EL (cell line): ENCODE data around the gene BLNK.
"Not testable (repeated sequence)": the region's sequence is repeated elsewhere in the genome, so short reads cannot be mapped to it uniquely, and the experiment has no call there.

Experiments used
- DNase-seq: peaks from one replicate; pipeline ENCODE4 v3.0.0-alpha.2; 2016

BLNK gene

DNA sequence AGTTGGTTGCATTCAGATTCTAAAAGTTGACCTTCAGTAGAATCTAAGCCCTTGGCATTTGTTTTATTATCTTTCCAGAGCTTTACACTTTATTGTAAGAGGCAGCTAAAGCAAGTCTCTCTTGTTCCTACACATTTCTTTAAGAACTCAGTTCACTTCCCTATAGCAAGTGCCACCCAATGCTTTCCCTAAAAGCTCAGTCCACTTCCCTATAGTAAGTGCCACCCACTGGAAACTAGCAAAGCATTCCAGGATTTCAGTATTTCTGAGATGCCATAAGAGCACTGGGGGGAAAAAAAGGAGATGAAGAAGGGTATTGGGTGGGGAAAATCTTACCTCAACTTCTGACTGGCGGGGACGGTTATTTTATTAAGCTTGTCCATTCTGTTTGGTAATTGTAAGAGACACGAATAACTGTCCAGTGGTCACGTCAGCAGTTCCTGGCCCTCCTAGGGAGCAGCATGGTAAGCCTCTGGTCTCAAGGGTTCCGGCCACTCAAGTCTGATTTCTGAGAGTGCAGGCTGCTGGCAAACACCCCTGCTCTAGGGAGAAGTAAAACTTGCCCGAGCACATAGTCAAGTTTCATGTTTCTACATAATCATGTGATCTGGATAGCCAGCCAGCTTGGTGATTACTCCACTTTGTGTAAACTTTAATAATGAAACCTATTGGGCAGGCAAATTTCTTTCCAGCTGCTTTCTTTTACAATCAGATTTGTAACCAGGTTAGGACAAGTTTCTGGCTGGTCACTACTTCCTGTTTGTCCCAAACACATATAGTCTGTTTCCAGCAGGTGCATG lies at the start of gene BLNK:
Gene BLNK (minus strand): TSS at position 554 of the 800 bp plus-strand sequence. CDS start 171 bp downstream, at position 383.
- DNase-seq: no peak

DNA sequence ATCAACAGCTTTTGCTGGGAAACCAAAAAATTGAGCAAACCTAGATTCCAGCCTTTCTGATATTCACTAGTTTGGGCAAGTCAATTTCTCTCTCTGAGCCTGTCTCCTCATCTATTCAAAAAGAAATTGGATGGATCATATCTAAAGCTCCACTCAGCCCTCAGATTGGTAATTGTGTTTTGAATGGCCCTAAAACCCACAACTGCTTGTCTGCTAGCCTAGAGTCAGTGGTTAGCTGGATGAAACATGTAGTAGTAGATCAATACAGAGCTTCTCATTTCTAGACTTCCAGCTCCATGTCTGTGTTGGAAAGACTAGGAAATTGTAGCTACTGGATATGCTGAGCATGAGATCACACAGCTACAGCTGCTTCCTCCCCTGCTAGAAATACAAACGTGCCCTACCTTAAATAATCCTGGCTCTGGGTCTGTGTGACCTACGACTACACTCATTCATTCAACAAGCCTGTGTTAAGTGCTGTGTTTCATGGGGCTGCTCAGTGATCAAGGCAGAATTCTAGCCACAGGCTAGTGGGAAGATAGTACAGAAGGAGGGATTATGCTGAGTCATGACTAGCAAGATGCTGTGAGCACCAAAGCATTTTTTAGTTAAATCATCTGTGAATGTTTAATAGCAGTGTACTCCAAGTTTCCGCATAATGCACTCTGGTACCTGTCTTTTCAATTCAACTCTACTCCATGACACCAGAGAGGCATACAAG lies 48.5 kb upstream of the BLNK start:
- DNase-seq: no peak

DNA sequence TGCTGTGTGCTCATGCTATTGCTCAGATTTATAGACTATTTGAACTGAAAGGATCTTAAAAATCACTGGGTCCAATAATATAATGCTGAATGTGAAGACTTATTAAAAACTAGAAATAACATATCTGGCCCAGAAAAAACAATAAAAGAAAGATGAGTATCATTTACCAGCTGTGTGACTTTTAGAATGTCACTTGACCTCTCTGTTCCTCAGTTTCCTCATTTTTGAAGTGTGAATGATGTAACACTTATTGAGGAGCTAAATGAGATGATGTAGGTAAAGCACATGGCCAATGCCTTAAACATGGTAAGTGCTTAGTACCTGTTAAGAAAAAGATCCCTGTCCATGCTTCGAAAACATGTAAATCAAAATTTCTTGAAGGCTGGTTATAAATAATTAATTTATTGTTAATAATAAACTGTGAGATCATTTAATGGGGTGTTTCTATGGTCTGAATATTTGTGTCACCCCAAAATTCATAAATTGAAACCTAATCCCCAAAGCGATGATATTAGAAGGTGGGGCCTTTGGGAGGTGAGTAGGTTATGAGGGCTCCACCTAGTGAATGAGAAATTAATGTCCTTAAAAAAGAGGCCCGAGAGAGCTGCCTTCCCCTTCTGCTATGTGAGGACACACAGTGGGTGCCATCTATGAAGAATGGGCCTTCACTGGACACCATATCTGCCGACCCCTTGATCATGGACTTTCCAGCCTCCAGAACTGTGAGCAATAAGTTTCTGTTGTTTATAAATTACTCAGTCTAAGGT lies 45.9 kb upstream of the BLNK start:
- no peak for DNase-seq

DNA sequence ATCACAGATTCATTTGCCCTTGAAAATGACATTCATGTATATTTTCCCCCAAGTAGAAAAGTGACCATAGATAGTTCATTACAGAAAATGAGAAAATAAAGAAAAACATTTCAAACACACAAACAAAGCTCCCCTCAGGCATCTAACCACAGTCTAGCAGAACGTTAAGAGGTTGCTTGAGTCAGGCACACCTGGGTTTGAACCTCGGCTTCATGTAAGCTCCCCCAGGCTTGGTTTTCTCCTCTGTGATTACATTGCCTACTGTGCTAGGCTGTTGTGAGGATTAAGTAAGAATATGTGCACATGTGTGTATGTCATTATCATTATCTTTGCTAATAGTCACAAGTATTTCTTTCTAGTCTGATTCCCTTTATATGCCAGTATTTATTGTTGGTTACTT lies 42.0 kb upstream of the BLNK start:
- no peak for DNase-seq

DNA sequence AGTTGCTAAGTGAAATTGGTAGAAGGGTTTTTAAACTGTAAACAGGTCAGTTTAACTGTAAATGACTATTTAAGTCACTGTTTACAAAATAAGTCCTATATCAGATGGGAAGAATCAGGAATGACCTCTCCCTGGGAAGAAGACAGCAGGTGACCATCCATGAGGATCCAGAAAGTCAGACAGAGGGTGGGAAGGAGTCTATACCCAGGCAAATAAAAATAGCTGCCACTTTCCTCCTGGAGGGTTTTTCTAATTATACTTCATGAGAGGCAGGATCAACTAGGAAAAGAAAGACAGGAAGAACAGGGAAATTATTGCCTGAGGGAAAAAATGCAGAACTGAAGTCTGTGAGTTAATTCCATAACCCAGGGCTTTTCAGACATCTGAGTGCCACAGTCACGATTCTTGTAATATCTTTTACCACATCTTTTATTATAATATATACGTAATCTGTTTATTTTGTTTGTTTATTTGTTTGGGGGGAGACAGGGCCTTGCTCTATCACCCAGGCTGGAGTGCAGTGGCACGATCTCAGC lies 39.9 kb upstream of the BLNK start:
- DNase-seq: no peak

DNA sequence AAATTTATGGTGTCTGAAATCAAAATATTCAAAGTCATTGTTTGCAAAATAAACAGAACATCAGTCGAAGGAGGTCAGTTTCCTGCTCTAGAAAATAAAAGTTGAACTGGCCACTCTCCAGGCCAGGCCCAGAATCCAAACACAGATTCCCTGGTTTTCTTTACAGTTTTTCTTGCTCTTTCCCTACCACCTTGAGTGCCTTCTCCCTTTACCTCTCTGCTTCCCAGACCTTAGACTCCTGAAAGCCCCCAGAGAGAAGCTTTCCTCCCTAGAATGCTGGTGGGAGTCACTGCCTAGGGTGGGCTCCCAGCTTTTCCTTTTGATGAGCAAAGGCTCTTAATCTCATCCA lies 38.9 kb upstream of the BLNK start:
- no peak for DNase-seq

DNA sequence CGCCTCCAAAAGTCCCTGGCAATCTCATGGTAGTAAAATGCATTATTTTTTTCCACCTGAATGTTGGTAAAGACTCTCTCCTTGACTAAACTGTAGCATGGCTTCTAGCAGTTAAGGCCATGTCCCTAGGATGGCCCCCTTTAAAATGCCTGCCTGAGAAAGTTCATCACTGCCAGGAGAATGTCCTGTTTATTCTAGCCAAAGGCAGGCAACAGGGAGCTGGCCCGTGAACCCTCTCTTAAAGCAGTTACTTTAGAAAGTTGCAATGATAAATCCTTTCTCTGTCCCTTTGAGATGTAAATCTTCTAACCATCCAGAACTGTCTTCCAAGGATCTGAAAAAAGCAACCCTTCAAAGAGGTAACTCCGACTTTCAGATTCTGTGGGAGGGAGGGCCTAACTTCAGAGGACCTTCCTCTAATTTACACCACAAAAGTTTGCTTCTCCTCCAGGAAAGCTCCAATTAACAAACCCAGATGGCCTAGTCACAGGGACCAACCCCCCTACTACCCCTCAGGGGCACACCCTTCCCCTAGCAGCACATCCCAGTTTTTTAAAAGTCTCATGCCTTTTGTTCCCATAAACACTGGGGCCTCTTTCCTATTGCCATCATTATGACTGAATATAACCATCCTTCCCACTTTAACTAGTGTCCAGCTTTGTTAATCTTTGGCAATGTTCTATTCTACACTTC lies 38.4 kb upstream of the BLNK start:
- no peak for DNase-seq

DNA sequence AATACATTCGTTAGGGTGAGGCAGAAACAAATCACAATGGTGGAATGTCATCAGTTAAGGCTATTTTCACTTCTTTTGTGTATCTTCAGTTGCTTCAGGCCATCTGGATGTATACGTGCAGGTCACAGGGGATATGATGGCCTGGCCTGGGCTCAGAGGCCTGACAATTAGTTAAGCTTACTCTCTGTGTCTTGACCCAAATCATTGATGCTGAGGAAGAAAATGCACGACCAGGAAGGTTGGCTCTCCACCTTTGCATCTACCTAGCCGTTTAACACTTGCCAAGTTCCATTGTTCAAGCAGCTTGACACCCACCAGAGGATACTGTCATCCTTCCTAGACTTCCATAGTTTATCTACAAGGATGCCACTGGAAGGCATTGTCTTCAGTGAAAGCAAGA lies 37.5 kb upstream of the BLNK start:
- not testable (repeated sequence) for DNase-seq

DNA sequence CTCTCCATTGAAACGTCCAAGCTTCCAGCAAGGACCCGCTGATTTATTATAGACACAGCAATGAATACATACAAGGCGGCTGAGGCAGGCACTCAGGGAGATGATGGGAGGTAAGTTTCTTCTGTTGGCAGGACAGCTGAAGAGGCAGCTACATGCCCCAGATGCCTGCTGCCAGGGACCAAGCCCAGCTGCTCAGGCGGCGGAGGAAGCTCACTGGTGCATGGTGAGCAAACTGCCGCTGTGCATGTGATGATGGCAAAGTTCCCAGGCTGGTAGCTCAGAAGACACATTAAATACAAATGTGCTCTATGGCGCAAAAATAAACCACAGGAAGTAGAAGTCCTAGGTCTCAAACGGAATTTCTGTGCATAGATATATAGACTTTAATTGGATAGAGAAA lies 35.1 kb upstream of the BLNK start:
- no peak for DNase-seq

DNA sequence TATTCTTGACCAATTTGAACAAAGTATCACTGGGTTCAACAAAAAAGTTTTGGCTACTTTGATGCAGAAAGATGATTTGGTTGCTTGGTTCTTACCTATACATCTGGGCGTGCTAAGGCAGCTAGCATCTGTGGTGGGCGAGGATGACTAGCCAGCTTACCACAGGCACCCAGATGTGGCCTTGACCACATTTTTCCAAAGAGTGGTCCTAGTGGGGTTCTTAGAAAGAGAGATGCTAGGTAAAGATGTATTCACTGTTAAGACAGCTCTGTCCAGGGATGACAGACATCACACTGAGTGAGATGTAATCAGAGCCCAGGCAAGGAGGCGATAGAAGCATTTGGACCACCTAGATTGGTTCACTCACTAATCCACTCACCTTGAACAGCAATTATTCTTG lies 33.6 kb upstream of the BLNK start:
- no peak for DNase-seq

DNA sequence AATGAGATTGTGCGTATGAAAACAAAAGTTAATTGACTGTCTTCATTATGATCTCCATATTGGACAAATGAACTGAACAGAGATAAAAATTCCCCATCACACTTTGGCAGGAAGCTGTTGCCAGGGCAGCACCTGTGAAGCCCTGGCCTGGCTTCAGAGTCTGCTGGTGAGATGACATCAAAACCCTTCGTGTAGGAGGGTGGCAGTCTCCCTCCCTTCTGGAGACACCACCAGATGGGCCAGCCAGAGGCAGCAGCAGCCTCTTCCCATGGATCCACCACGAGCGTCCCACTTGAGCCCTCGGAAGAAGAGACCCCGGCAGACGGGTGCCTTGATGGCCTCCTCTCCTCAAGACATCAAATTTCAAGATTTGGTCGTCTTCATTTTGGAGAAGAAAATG lies 32.9 kb upstream of the BLNK start, which contains the start of gene DNTT:
Gene DNTT (plus strand): TSS at position 205 of the 400 bp plus-strand sequence. CDS start 64 bp downstream, at position 269.
- no peak for DNase-seq

DNA sequence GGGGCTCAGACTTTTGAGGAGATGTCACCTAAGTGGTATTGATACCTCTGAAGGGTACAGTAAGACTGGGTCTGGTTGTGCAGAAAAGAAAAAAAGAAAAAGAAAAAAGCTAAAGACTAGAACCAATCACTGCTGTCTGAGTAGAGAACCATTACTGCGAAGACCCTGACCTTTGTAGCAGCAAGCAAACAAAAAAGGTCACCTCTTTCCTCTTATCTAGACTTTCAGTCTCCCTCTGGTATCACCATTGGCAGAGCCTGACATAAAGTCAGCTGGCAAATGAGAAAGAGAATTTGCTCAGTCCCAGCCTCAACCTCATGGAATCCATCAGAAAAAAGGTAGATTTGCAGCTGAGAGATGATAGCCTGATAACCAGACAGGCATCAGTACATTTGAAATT lies 30.2 kb upstream of the BLNK start:
- no peak for DNase-seq

DNA sequence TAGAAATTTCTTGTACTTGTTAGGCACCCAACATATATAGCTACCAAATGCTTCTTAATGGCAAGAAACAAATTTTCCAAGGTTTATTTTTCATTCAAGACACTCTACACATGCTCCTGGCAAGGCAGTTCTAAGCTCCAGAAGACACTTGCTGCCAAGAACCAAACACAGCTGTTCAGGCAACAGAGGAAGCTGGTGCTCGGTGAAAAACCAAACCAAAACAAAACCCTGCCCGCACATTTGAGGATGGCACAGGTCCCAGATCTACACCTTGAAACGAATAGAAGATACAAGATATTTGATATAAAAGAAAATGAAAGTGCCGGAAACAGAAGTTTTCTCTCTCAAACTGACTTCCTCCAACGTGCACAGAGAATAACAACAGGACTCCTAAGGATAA lies 28.0 kb upstream of the BLNK start:
- no peak for DNase-seq

DNA sequence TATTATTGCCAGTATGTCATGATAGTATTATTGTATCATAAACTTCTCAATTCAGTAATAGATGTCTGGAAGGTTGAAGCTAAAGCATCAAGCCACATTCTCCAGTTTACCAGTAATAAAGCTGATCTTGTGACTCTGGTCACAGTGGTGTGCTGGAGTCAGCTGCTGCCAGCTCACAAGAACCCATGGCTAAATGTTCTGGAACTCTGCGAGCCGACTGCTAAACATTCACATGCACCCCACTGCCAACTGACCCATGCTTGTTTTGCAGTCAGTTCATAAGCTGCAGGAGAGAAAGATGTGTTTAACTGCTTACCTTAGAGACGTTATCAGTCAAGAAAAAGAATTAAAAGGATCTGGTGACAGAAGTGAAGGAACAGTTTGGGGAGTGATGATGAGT lies 27.0 kb upstream of the BLNK start:
- DNase-seq: no peak

DNA sequence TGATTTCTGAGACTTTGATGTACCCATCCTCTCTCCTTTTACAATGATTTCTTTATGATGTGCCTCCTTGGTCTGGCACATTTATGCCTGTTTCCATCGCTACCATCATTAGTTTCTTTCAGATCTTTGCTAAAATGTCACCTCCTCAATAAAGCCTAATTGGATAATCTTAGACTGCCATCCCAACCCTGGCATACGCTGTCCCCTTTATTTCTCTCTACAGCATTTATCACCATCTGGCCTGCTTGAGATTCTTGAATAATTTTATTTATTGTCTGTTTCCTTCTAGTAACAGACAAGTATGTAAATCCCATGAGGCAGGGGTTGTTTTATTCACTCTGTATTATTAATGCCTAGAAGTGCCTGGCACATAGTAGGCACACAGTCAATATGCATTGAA lies 26.1 kb upstream of the BLNK start:
- DNase-seq: no peak

DNA sequence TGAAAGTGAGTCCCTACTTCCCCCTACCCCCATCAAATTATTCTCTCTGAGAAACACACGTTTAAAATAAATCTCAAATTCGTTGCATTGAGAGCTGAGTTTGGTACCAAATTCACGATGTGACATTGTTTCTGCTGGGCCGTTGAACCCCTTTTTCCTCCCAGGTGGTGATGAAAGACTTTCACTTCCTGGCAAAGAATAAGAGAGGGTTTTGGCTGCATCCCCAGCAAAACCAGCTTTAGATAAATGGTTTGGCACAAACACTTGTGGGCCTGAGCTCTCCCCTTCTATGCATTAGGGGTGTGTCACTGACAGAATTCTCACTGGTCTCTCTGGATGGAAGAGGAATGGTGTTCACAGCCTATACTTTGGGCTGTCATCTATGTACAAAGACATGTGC lies 24.1 kb upstream of the BLNK start:
- DNase-seq: no peak

DNA sequence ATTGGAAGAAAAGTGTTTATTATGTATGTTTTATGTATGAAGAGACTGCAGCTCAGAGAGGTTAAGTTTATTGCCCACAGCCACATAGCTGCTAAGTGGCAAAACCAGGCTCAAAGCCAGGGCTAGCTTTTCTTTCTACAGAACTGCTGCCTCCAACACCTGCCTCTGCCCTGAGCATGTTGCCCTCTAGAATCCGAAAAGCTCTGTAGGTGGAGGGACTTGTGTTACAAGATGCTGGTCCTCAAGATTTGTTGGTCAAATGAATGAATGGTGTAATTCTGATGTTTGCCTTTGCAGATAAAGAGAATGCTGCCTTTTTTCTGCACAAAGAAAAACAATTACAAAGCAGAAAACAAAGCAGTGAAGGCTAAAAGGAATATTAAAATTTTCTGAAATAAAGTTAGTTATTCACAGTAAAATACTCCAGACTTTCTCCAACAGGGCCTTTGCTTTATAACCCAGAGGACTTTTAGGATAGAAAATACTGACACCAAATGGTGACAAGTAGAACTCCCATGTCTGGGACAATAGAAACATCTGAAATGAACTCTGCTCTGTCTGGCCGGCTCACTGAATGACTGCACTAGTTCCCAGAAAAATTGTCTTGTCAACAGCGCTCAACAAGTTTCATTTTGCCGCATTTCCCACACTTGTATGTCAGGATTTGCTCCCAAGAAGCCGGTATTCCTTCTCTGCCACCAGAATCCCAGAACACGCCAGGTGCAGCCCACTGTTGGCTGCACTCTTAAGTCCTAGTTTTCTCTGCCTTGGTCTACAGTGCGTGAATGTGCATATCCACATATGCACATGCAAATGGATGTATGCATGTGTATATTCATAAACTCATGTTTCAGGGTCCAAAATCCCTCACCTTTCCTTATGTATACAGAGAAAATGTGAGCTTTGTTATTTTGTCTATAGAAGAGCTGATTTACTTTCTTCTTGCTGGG lies 21.9 kb upstream of the BLNK start:
- peak; percentile 25 for DNase-seq

DNA sequence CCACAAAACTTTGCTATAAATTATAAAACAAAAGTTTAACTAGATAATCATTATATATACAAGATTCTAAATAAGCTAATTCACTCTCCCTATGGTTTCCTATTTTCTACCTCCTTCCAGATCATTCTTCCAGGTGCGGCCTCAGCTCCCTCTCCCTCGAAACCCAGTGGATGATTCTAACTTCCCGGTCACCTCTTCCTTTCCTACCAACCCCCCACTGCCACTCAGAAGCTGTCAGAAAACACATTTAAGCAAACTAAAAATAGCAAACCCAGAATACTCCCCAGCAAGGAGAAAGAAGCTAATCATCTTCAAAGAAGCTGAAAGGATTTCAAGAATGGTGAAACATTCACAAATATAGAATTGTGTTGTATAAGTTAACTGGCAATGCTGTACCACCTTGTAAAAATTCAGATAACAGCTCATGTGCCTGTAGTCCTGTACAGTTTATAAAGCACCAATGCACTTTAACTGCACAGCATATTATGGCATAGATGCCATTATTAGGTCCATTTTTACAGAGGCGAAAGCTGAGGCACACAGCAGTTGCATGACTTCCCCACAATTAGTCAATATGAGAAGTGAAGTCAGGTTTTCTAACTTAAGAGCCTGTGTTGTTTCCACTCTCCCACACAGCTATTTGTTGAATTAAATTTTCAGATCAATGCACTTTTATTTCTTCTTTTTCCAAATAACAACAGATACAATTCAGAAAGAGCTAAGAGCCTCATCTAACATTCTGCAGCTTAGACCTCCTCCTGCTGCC lies 19.2 kb upstream of the BLNK start:
- DNase-seq: no peak

DNA sequence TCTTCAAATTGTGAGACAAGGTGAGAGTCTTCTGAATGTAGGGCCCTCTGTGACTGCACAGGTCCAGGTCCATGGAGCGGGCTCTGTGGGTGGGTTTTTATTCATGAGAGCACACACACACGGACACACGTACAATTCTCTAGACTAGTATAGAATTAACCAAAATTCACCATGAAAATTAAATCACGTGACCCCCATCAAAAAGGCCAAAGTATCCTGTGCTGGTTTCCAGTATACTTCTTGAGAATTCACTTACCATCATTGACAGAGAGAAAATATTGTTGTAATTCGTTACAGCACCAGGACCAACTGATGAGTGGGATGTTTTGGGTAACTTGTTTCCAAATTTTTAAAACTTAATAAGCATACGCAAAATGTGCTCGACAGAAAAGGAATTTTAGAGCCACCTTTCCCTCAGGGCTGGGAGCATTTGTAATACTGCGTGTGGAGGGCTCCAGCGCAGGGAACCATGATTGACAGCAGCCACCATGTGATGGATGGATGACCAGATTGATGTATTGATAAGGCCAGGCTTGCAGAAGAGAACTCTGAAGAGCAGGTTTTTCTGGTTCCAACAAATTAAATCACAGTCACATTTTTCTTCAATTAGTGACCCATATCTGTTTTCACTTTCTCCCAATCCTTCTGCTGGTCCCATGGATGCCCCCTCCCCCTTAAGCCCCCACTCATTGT lies 18.0 kb upstream of the BLNK start:
- DNase-seq: no peak

DNA sequence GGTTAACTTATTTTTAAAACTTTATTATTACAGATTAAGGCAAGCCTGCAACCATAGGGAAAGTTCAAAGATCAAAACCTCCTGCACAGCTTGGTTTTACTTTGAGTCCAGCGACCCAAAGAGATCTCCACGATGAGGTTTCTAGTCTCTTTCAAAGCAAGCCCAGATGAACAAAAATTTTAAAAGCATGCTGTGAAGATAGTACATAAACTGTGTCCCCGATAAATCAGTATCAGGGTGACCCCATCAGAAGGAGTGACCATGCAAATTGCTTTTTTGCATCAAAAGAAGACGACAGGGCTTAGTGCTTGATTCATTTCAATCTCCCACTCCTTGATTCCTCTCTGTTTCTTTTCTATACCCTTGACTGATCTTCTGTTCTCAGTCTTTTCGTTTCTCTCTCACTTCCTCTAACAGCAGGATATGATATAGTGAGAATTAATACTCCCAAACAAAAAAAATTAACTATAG lies 16.8 kb upstream of the BLNK start:
- no peak for DNase-seq
